GM19193 (cell line): ENCODE results near the gene RCAN1.

Experiments used
- POLR2A ChIP-seq: IDR thresholded peaks from 4 replicates; pipeline ENCODE4 v1.6.1; 2011; ENCODE audit not compliant: insufficient read depth, insufficient read length; ENCODE audit errors: extremely low read depth

RCAN1 gene

DNA sequence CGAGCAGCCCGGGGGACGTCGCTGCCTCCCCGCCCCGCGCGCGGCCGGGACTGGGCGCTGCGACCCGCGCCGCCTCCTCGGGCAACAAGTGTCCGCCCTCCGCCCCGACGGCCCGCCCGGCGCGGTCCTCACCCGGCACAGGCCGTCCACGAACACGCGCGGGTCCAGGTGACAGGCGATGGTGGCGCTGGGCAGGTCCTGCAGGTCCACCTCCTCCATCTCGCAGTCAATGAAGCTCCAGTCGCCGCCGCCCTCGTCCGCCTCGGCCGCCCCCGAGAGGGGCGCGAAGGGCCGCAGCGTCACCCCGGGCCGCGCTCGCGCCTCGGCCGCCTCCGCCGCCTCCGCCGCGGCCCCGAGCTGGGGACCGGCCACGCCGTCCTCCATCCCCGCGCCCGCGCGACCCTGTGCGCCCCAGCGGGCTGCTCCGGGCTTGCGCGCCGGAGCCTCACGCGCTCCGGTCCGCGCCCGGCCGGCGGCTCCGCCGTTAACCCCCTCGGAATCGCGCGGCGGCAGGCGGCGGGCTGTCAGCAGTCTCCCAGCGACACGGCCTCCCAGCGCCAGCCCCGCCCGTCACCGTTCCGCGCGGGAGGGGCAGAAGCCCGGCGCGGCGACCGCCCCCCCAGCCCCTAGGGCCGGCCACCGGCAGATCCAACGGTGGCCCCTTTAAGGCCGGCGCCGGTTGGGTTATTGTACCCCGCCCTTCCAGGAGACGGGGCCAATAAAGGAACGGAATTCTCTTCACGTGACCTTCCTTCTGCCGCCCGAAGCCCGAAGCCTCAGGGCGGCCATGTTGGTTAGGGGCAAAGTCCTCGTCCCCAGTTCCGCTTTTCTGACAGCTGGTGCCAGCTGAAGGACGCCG, at the start of gene RCAN1:
Gene RCAN1, minus strand, starts transcription at position 486 of the 859 bp plus-strand sequence. Its CDS starts 102 bp downstream, at position 384.
- peak; percentile 12 for TF ChIP-seq POLR2A

DNA sequence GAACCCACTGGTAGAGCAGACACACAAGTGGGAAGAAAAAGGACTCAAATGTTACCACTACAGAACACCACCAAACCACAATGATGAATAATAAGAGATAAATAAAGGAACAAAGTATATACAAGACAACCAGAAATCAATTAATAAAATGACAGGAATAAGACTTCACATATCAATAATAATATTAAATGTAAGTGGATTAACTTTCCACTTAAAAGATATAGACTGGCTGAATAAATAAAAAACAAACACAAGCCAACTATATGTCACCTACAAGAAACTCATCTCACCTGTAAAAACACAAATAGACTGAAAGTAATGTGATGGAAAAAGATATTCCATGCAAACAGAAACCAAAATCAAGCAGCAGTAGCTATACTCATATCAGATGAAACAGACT, 46.9 kb upstream of the RCAN1 start:
- TF ChIP-seq POLR2A: no peak

DNA sequence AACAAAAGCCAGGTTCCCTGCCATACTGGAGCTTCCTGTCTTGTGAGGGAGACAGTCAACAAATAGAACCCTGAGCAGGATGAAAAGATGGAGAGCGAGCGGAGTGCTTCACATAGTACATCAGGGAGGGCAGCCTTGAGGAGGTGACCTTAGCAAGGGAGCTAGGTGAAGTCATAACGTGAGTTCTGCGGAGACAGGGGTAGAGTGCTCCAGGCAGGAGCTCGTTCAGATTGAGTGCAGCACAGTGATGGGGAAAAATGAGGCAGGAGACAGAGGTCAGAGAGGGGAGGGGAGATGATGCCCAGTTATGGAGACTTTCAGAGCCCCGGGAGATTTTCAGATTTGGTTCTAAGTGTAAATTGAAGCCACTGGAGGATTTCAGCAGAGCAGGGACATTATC, 38.6 kb upstream of the RCAN1 start:
- TF ChIP-seq POLR2A: no peak

DNA sequence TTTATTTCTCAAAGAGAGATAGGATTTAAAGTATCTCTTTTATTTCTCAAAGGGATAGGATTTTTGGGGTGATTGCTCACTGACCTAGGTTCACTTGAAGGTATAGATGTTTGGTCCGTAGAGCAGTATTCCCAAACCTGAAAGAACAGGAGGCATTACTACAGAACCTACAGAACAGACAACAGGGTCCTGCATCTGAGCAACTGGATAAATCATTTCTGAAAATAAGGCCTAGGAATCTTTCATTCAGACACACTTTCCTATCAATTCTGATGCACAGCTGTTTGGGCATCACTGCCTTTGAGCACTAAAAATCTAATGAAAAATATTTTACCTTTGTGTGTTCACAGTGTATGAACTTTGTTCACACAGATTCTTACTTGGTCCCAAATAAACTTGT, 36.7 kb upstream of the RCAN1 start:
- TF ChIP-seq POLR2A: no peak

DNA sequence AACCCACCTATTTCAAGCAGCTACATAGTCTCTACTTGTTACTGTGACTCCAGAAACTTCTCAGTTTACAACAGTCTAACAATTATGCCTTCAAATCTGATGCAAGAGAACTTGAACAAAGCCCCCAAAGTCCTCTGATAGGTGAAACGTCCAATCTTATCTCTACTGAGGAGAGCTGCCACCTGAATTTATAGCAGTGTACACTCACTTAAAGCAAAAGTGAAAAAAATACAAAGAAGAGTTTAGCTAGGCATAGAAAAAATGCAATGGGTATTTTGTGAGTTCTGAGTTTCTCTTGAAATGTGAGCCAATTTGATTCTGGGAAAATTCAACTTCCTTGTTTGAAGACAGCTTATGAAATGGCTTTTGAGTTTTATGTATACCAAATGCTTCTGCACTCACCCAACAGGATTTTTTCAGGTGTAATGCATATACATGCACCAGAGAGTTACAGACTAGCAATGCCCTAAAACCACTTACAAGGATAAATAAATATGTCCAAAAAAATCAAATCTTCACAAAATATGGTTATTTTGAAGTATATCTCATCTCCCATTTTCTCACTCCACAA, 36.0 kb upstream of the RCAN1 start:
- no peak for TF ChIP-seq POLR2A

DNA sequence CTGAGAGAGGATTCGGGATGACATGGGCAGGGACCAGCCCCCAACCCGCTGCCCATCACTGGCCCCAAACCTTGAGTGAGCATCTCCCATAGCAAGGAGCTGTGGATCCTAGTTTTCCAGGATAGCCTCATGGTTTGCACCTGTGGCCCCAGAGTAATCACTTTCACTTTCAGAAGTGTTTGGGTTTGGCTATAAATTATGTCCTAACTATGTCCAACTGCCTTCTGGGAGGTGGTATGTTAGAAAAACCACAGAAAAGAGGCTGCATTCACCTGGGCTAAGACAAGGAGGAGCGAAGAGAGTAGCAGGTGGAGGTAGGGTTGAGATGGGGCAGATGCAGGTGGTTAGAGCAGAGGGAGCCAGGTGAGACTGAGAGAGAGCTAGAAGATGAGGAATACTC, 34.5 kb upstream of the RCAN1 start:
- no peak for TF ChIP-seq POLR2A

DNA sequence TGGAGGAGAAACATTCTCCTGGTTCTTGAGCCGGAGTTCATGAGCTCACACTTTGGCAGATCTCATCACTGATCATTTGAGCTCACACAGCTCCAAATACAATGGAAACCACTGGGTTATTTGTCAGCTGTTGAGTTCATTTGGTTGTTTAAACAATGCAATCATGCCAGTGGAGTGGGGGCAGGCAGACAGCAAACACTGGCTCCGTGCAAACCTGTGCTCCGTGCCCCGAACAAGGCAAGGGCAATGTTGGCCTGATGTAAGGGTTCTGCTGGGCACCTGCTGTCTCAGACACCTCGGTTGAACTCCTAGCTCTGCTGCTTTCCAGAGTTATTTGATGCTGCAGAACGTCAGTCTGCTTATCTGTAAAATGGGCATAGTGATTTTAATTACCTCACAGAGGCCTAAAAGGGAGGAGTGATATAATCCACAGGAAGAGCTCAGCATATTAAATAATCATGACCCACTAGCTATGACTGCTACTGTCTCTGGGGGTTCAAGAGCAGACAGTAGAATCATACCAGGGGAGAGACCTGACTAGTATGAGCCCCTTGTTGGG, 33.9 kb upstream of the RCAN1 start:
- TF ChIP-seq POLR2A: no peak

DNA sequence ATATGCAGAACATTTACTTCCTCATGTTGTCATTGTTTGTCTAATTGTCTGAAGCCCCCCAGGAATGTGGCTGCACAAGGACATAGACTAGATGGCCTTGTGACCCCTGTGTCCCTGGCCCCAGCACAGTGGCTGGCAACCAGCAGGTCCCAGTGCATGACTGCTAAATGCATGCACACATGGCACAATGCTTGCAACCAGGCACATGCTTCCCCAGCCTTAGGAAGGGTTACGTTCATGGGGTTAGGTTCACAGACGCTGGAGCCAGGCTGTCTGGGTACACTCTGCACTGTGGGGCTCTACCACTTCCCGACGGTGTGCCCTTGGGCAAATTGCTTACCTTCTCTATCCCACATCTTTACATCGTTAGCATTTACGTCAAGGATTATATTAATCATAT, 32.6 kb upstream of the RCAN1 start:
- no peak for TF ChIP-seq POLR2A

DNA sequence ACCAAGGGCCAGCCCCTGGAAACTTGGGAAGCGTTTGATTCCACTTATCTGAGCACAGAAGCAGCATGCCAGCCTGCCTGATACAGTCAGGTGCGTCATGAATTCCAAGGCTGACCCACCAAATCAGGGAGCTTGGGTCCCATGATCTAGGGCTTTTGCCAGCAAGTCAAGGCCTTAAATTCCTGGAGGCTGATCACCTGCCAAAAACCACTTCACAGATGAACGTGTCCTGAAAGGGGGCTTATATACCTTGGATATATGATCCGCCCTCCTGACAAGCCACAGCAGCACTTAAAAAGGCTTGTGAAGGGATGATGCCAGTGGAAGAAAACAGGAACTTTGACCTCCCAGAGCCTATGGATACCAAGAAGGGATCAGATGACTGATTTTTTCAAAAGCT, 29.9 kb upstream of the RCAN1 start:
- no peak for TF ChIP-seq POLR2A

DNA sequence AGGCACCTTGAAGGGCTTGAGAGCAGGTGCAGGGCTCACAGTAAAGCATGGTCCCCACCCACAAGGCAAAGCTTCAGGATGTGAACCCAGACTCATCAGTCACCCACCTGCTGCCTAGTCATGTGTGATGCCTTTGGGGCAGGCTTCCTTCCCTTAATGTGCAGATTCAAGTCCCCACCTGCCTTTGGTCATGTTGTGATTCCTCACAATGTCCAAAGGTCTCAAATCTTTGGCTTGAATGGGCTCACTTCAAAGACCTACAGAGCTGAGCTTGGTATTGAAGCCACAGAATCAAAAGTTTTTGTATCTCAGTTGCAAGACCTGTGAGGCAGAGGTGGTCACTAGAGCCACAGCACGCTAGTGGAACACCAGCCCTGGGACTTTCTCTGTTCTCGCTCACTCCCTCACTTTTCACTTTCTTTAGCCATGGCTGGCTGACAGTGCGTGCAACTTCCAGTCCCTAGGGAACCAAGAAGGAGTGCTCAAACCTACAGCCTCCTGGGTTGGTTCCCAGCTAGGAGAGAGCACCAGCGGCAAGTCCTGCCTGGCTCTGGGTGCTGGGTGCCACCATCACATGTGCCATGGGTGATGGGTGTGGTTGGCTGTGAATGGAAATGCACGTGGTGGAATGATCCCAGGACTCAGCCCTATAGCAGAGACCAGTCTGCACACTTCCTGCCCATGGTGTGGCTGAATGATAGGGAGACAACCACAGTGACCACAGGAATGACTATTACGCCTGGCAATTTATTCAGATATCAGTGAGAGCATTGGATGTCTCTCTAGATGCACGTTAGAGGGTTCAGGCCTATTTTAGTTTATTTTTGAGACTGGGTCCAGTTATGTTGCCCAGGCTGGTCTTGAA, 27.5 kb upstream of the RCAN1 start:
- TF ChIP-seq POLR2A: no peak

DNA sequence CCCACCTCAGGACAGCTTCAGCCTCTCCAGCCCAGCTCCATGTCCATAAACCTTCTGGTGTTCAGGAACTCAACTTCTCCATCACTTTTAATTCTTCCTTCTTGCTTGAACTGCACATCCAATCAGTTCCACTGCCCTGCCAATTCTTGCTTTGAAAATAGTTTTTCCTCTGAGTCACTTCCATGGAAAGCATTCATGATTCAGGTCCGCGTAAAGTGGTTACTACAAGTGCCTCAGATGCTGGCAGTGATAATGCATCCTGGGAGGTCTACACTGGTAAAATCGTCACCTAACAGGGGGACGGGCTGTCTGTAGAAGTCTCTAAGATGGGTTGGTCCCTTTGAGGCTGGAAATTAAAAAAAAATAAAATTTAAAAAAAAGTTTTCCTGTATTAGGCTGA, 25.9 kb upstream of the RCAN1 start:
- TF ChIP-seq POLR2A: no peak

DNA sequence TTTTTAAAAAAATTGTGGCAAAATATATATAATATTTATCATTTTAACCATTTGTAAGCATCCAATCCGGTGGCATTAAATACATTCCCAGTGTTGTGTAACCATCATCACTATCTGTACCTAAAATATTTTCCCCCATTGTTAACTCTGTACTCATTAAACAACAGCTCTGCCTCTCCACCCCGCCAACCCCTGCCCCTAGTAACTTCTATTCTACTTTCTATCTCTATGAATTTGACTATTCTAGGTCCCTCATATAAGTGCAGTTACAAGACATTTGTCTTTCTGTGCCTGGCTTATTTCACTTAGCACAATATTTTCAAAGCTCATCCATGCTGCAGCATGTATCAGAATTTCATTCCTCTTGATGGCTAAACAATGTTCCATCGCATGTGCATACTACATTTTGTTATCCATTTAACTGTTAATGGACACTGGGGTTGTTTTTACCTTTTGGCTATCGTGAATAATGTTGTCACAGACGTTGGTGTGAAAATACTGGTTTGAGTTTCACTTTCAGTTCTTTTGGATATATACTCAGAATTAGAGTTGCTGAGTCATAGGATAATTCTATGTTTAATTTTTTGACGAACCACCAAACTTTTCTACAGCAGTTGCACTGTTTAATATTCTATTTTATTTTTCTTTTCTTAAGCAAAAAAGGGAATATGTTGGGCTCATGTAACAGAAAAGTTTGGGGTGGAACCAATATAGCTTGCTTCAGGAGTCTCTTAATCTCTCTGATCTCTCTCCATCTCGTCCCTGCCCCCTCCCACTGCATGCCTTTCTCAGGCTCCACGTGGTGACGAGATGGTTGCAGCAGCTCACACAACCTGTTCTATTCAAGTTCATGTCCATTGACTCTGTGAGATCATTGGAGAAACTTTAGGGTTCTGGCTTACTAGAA, 25.2 kb upstream of the RCAN1 start:
- no peak for TF ChIP-seq POLR2A

DNA sequence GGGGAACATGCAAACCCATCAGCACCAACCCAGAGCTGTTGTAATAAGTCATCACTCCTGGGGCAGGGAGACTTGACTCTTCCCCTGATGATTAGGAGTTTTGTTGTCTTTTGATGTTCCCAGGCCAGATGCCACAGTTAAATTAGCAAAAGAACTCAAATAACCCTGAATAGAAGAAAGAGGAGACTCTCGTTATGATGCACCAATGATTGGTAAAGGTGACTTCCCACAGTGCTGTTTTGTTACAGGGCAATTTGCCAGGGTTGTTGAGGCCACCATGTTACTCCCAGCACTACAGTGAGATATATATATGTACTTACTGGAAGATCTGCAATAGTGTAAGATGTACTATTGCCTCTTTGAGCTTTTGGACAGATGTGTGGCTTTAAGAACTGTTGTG, 24.3 kb upstream of the RCAN1 start:
- TF ChIP-seq POLR2A: no peak

DNA sequence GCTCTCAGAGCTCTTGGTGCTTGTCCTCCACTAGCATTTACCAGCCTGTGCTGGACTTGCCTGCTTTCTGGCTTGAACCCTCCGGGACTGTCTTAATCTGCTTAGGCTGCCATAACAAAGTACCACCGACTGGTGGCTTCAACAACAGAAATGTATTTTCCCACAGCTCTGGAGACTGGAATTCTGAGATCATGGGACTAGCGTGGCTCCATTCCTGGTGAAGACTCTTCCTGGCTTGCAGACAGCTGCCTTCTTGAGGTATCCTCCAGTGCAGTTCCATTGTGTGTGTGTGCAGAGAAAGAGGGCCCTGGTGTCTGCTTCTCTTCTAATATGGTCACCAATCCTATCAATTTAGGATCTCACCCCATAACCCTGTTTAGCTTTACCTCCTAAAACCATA, 22.0 kb upstream of the RCAN1 start:
- no peak for TF ChIP-seq POLR2A
